ENCODE measurements around the gene RPL28. TPM values are rescaled to one million over a fixed set of nuclear protein-coding genes. Genes with fewer than 3 reads are reported as not detected.

Gene RPL28
- total and polyA plus RNA-seq, 2 of the 13 experiments (the other 11 are each of a cell fraction or from before 2014, with no cell fraction given) = 105 to 420 TPM

DNA sequence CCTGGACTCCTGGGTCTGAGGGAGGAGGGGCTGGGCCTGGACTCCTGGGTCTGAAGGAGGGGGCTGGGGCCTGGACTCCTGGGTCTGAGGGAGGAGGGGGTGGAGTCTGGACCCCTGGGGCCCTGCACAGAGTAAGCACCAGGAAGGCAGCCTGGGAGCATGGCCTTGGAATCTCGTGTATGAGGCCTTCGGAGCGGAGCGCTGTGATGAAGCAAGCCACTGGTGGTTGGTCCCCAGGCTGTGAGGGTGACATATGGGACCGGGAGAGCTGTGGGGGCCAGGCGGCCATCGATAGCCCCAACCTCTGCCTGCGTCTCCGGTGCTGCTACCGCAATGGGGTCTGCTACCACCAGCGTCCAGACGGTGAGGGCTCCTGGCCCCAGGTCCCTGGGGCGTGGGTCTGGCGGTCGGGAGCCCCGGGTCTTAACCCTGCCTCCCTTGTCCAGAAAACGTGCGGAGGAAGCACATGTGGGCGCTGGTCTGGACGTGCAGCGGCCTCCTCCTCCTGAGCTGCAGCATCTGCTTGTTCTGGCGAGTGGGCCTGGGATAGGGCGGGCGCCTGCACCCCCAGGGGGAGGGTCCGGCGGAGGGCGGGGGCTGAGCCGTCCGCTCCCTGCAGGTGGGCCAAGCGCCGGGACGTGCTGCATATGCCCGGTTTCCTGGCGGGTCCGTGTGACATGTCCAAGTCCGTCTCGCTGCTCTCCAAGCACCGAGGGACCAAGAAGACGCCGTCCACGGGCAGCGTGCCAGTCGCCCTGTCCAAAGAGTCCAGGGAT, 8.2 kb upstream of the RPL28 start (continued):
- peak; percentile 43; the same call in 1 of the 2 replicates for TF ChIP-seq SP4 (CRISPR knock-in tag; IDR thresholded peaks at IDR 0.05)
- no peak for TF ChIP-seq EP300 (IDR thresholded peaks at IDR 0.05; ENCODE audit: low read depth in 2 of 2, low read length in 2 of 2)
- TF ChIP-seq EP300 (CRISPR knock-in tag; IDR thresholded peaks at IDR 0.05; ENCODE audit: borderline replicate concordance) = no peak
- TF ChIP-seq ZSCAN31 (CRISPR knock-in tag; IDR thresholded peaks at IDR 0.05; ENCODE audit: low read depth) = no peak
- TF ChIP-seq MYNN (CRISPR knock-in tag; IDR thresholded peaks at IDR 0.05; ENCODE audit: low read depth) = no peak
- TF ChIP-seq ZNF737 (CRISPR knock-in tag; IDR thresholded peaks at IDR 0.05; ENCODE audit: borderline replicate concordance) = no peak
- TF ChIP-seq, protein P1, sequence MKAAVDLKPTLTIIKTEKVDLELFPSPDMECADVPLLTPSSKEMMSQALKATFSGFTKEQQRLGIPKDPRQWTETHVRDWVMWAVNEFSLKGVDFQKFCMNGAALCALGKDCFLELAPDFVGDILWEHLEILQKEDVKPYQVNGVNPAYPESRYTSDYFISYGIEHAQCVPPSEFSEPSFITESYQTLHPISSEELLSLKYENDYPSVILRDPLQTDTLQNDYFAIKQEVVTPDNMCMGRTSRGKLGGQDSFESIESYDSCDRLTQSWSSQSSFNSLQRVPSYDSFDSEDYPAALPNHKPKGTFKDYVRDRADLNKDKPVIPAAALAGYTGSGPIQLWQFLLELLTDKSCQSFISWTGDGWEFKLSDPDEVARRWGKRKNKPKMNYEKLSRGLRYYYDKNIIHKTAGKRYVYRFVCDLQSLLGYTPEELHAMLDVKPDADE (CRISPR knock-in tag; IDR thresholded peaks at IDR 0.05) = no peak
- TF ChIP-seq ZMYM4 (CRISPR knock-in tag; IDR thresholded peaks at IDR 0.05) = no peak
- no peak for TF ChIP-seq ZZZ3 (CRISPR knock-in tag; IDR thresholded peaks at IDR 0.05; ENCODE audit: borderline replicate concordance)
- TF ChIP-seq MLLT10 (CRISPR knock-in tag; IDR thresholded peaks at IDR 0.05) = no peak
- TF ChIP-seq SALL1 (CRISPR knock-in tag; IDR thresholded peaks at IDR 0.05) = peak; percentile 58; the same call in 1 of the 2 replicates
- TF ChIP-seq ARNTL (CRISPR knock-in tag; IDR thresholded peaks at IDR 0.05) = no peak
- TF ChIP-seq NFE2L2 (IDR thresholded peaks at IDR 0.05; ENCODE audit: low read length) = no peak
- no peak for TF ChIP-seq ZNF614 (CRISPR knock-in tag; IDR thresholded peaks at IDR 0.05; ENCODE audit: borderline replicate concordance)
- TF ChIP-seq, protein P2, sequence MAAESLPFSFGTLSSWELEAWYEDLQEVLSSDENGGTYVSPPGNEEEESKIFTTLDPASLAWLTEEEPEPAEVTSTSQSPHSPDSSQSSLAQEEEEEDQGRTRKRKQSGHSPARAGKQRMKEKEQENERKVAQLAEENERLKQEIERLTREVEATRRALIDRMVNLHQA (CRISPR knock-in tag; IDR thresholded peaks at IDR 0.05) = no peak
- no peak for TF ChIP-seq ISX (CRISPR knock-in tag; conservative IDR thresholded peaks at IDR 0.05)
- no peak for TF ChIP-seq ETV5 (CRISPR knock-in tag; IDR thresholded peaks at IDR 0.05; ENCODE audit: borderline replicate concordance)
- no peak for TF ChIP-seq ZNF337 (CRISPR knock-in tag; IDR thresholded peaks at IDR 0.05; ENCODE audit: borderline replicate concordance, low read depth)
- no peak for TF ChIP-seq FOXA1 (IDR thresholded peaks at IDR 0.05)
- TF ChIP-seq FOXA1 (CRISPR knock-in tag; IDR thresholded peaks at IDR 0.05) = no peak
- TF ChIP-seq TCF7 (IDR thresholded peaks at IDR 0.05; ENCODE audit: low read depth) = no peak
- TF ChIP-seq, protein P3, sequence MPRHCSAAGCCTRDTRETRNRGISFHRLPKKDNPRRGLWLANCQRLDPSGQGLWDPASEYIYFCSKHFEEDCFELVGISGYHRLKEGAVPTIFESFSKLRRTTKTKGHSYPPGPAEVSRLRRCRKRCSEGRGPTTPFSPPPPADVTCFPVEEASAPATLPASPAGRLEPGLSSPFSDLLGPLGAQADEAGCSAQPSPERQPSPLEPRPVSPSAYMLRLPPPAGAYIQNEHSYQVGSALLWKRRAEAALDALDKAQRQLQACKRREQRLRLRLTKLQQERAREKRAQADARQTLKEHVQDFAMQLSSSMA (CRISPR knock-in tag; IDR thresholded peaks at IDR 0.05) = peak; percentile 58; the same call in 1 of the 2 replicates
- TF ChIP-seq, protein P4, sequence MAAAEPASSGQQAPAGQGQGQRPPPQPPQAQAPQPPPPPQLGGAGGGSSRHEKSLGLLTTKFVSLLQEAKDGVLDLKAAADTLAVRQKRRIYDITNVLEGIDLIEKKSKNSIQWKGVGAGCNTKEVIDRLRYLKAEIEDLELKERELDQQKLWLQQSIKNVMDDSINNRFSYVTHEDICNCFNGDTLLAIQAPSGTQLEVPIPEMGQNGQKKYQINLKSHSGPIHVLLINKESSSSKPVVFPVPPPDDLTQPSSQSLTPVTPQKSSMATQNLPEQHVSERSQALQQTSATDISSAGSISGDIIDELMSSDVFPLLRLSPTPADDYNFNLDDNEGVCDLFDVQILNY (CRISPR knock-in tag; conservative IDR thresholded peaks at IDR 0.05) = no peak
- TF ChIP-seq HHEX (CRISPR knock-in tag; IDR thresholded peaks at IDR 0.05) = no peak
- TF ChIP-seq MAFG (CRISPR knock-in tag; IDR thresholded peaks at IDR 0.05) = no peak
- TF ChIP-seq ZNF10 (CRISPR knock-in tag; IDR thresholded peaks at IDR 0.05; ENCODE audit: borderline replicate concordance, low read depth) = no peak
- TF ChIP-seq, protein P5, sequence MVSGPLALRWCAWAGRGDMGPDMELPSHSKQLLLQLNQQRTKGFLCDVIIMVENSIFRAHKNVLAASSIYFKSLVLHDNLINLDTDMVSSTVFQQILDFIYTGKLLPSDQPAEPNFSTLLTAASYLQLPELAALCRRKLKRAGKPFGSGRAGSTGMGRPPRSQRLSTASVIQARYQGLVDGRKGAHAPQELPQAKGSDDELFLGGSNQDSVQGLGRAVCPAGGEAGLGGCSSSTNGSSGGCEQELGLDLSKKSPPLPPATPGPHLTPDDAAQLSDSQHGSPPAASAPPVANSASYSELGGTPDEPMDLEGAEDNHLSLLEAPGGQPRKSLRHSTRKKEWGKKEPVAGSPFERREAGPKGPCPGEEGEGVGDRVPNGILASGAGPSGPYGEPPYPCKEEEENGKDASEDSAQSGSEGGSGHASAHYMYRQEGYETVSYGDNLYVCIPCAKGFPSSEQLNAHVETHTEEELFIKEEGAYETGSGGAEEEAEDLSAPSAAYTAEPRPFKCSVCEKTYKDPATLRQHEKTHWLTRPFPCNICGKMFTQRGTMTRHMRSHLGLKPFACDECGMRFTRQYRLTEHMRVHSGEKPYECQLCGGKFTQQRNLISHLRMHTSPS (CRISPR knock-in tag; IDR thresholded peaks at IDR 0.05; ENCODE audit: low read depth) = peak; percentile 37; the same call in 1 of the 2 replicates
- TF ChIP-seq ELF1 (CRISPR knock-in tag; IDR thresholded peaks at IDR 0.05) = no peak

Data from HepG2 (cell line).